Heart left ventricle (tissue), 13 donors: Measurements from ENCODE around the gene CDC20B.
A peak's percentile ranks its signal among the peaks of the same experiment; 100 is the strongest.

Experiments used
- POLR2A ChIP-seq, 2 donors: fragments of 450-650 bp; IDR thresholded peaks; one replicate each; pipeline ENCODE4 v1.6.1; 2017; ENCODE audit warnings: antibody characterized with exemption in 2 of 2, mild to moderate bottlenecking in 2 of 2, moderate library complexity in 2 of 2
- TF ChIP-seq, protein P1 (sequence below), 12 donors: fragments of 200-600 bp; sonication (generic) in 4 of 12; IDR thresholded peaks; one replicate each; pipeline versions ENCODE4 v1.5.0 to v1.8.0; 2018 to 2022; ENCODE audit warnings: antibody characterized with exemption in 12 of 12, mild to moderate bottlenecking in 5 of 12
- donor health status: ischemic (EF 13 %, LVEDD 7.1; RV severe dilation, severe dysfunction).
- donor health status: DM: no; HTN: yes; CAD: no.
- donor health status: DM: no; HTN: no; CAD: no.
- donor health status: ischemic (EF 25% LVEDD 6.9; RV normal size, moderate dysfunction).
- donor health status: ischemic (EF 25% LVEDD 5.7; RV mildly dilated, moderate dysfunction).
- donor health status: ischemic (EF 35%, LVEDD 5.7; RV mildly dilated, moderate dysfunction).
- donor health status: nonischemic (EF 11% LVEDD 7.7; RV severe dilation, severe dysfunction).
- donor health status: DM: yes; HTN: yes; CAD: no.
- donor health status: PGD.
- donor health status: ischemic (EF 29% LVEDD 5.4; RV normal size, mild dysfunction).
- donor health status: nonischemic (EF 23%, LVEDD 6.1; RV moderate dilation, normal function).

DNA sequence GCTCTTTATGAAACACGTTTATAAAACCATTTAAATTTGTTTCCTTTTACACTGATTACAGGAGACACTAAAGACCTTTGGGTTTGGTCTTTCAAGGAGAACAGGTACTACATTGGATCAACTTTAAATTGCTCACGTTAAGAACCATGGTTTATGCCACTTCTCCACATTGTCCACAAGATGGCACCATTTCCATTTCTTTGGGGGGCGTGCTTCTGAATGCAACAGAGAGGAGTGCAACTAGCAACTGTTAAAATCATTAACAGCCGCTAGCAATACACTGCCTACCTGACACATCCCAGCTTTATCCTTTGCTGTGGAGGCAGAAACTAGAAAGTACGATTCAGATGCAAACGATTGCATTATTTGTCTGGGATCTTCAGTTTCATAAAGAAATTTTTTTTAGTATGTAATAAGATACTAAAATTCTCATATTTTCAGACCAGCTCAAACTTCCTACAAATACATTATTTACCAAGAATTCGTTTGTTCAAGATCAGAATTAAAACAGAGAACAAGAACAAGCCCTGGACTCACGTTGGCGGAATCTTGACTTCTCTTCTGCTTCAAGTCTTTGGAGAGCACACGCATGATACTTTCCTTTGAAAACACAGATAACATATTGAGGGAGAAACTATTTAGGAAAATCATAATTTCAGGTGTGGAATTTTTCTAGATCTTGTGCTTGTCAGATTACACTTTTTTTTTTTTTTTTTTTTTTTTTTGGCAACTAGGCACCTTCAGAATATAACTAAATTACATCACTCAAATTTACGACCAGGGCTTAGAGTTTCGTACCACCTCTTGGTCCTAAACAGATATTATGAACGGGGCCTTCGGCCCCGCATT, 702 bp downstream of the CDC20B start:
- TF ChIP-seq, protein P1, sequence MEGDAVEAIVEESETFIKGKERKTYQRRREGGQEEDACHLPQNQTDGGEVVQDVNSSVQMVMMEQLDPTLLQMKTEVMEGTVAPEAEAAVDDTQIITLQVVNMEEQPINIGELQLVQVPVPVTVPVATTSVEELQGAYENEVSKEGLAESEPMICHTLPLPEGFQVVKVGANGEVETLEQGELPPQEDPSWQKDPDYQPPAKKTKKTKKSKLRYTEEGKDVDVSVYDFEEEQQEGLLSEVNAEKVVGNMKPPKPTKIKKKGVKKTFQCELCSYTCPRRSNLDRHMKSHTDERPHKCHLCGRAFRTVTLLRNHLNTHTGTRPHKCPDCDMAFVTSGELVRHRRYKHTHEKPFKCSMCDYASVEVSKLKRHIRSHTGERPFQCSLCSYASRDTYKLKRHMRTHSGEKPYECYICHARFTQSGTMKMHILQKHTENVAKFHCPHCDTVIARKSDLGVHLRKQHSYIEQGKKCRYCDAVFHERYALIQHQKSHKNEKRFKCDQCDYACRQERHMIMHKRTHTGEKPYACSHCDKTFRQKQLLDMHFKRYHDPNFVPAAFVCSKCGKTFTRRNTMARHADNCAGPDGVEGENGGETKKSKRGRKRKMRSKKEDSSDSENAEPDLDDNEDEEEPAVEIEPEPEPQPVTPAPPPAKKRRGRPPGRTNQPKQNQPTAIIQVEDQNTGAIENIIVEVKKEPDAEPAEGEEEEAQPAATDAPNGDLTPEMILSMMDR (IDR thresholded peaks at IDR 0.05) = peak; percentile 74 to 89 (median 81)
- no peak for TF ChIP-seq POLR2A (IDR thresholded peaks at IDR 0.05)
